Ecto neural progenitor cell (in vitro differentiated cells): ENCODE results near the gene FOXN3.
"Not testable (repeated sequence)": the region's sequence is repeated elsewhere in the genome, so short reads cannot be mapped to it uniquely, and the experiment has no call there.

ENCODE experiments used
- DNase-seq: peaks from one replicate; pipeline ENCODE4 v3.0.0-alpha.2; 2018; ENCODE audit warnings: low spot score

Gene FOXN3

GRCh38 chr14:89303456-89304435 lies 113.3 kb downstream of the FOXN3 start:
- no peak for DNase-seq

DNA sequence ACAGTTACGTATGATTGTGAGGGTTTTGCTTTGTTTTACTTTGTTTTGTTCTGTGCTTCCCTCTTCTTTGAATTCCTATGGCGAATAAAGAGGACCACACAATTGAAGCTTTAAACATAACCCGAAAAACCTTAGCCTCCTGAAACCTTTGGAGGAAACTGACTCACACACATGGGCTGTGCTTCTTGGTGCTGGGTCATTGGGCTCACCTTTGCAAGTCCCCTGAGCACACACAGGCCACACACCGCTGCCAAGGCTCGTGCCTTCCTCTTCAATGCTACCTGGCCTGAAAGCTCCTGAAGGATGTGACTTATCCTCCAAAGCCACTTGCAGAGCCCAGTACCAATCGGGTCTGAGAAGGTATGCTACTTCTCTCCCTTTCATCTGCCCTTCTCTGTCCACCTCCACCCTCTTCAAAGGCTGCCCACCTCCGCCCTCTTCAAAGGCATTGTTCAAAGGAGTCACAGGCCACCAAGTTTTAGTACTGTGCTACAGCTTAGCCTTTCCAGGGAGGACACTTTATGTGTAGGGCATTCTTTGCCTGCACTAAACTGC lies 114.6 kb downstream of the FOXN3 start:
- DNase-seq, result no peak

DNA sequence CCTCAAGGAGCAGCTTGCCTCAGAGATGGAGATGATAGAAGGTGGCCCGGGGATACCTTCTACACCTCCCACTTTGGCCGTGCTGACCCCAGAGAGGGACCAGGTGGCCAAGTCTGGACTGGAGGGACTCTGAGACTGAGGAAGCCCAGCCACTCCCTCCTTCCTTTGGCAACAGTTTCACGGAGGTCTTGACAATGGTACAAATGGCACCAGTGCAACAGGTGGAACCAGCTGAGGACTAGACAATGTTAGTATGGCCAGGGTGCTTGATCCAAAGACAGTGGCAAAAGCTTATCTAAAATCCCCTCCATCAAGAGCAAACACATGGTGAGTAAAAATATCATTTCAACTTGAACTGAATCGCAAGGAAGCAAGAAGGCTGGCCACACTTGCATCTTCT lies 117.4 kb downstream of the FOXN3 start:
- no peak for DNase-seq

GRCh38 chr14:89298056-89298834 lies 118.8 kb downstream of the FOXN3 start:
- no peak for DNase-seq

- no peak for DNase-seq
Measured at GRCh38 chr14:89296281-89296745, 120.7 kb downstream of the FOXN3 start.

DNA sequence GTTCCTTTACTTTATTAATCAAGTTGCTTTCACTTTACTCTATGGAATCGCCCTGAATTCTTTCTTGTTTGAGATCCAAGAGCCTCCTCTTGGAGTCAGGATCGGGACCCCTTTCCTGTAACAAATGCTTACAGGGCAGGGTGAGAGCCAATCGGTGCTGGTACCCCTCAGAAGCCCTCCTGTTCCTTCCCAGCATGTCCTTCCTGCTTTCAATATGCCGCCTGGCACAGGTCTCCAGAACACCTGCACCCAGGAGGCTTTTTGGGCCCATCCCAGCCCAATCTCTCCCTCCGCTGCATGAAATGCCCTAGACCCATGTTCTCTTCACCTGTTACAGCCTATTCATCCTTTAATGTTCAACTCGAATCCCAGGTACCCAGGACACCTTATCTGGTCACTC lies 122.2 kb downstream of the FOXN3 start:
- DNase-seq, result no peak

- DNase-seq, result not testable (repeated sequence)
Measured at GRCh38 chr14:89294469-89294868, 122.6 kb downstream of the FOXN3 start.

- DNase-seq, result no peak
Measured at GRCh38 chr14:89294060-89294459, 123.0 kb downstream of the FOXN3 start.

- DNase-seq, result no peak
Measured at GRCh38 chr14:89293314-89293916, 123.6 kb downstream of the FOXN3 start.

DNA sequence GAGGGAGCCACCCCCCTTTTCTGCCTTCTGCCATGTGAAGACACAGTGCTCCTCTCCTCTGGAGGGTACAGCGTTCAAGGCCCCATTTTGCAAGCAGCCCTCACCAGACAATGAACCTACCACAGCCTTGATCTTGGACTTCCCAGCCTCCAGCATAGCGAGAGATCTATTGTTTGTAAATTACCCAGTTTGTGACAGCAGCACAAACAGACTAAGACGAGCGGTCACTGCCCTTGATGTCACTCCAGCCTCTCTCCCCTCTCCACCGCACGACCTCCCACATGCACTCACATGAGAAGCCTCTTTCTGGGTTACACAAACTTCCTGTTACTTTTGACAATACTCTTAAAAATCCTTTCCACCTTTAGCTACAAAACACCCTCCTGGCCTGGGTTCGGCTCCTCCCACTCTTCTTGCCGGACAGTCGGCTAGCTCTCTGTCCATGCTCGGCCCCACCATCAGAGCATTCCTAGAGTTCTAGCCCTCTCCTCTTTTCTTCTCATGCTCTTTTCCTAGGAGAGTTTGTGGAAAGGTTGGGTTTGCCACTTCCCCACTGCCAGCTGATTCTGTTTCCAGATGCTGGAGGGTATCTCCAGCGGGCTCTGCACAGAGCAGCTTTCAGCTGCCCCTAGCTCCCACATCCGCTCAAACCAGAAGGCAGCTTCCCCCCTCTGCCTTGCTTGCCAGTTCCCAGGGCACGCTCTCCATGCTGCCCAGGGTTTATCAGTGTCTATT lies 124.3 kb downstream of the FOXN3 start:
- DNase-seq, result no peak

- no peak for DNase-seq
Measured at GRCh38 chr14:89291351-89291940, 125.6 kb downstream of the FOXN3 start.

DNA sequence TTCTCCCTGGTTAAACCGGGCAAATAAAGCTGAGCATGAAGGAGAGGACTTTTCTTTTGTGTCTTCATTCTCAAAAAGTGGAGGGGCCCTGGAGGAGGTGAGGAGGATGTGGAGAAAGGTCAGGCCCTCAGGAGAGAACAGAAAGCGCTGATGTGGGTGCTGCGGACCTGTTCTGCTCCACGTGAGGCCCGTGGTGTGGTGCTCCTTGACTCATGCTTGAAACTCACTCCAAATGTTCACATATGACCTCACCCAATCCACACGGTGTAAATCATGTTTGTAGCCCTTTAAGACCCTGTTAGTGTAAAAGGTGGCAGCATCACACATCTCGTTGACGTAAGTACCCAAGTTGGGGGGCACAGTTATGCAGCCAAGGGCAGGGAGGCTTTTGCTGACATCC lies 126.2 kb downstream of the FOXN3 start:
- DNase-seq, result no peak

DNA sequence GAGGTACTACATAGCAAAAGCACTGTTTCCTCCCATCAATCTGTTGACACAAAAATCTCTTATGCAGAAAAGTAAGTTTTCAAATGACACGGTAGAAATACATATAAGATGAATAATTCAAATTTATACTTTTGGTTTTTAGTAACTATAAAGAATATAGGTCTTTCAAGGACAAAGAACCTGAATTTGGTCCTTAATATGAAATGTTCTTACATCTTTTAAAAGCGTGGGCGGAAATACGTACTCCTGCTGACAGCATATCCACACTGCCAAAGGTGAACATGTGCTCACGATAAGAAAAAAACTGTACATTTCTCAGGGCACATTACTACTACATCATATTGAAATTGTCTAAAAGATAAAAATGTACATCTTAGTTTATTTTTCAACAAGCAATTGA lies 127.6 kb downstream of the FOXN3 start:
- DNase-seq, result no peak

- no peak for DNase-seq
Measured at GRCh38 chr14:89288114-89288513, 128.9 kb downstream of the FOXN3 start.

GRCh38 chr14:89284333-89285058 lies 132.5 kb downstream of the FOXN3 start:
- DNase-seq, result no peak

DNA sequence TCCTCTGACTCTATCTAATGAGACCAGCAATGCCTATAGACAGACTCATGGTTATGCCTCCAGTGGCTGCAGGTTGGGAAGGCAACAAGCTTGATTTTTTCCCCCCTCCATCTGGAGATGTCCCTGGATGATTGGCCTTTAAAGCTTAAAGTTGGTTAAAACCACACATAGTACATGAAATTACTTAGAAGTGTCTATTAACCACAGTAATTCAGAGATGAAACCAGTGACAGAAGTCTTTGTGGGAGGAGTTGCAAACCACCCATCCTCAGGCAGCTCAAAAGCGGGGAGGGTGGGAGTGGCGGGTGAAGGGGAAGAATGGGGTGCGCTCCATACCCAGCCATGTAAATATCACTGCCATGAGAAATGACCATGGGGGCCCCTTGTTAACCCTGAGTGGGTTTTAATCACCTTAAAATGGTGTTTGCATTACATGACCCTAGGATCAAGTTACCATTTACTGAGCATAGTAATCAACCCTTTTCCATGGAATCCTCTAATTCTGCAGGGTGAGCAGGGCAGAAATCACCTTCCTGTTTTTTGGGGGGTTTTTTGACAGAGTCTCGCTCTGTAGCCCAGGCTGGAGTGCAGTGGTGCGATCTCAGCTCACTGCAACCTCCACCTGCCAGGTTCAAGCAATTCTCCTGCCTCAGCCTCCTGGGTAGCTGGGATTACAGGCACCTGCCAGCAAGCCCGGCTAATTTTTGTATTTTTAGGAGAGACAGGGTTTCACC lies 133.5 kb downstream of the FOXN3 start:
- DNase-seq, result no peak

DNA sequence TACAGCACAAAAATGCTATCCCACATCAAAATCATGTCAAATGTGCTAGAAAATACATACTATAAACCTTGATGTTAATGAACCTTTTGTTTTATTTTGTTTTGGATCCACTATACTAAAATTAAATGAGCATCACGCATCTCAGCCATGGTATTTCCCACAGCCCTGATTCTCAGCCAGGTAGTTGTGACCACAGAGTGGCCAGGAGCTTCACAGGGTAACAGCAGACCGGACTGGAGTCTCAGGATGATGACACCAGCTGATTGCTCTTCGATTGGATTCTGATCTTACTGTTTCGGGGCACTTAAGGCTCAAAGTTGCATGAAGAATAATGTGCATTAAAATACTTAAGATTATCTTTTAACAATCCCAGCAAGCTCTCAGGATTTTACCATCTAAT lies 134.8 kb downstream of the FOXN3 start:
- DNase-seq, result no peak

GRCh38 chr14:89280600-89280999 lies 136.4 kb downstream of the FOXN3 start:
- no peak for DNase-seq

GRCh38 chr14:89279649-89280232 lies 137.3 kb downstream of the FOXN3 start:
- no peak for DNase-seq
